GM12891 (cell line): ENCODE data around the gene IGFBPL1.

ENCODE experiments used
- POLR2A ChIP-seq: IDR thresholded peaks from 2 replicates; pipeline ENCODE4 v1.6.1; 2011; ENCODE audit warnings: low read depth, low read length, control low read depth
- POLR2AphosphoS5 ChIP-seq: IDR thresholded peaks from 2 replicates; pipeline ENCODE4 v1.6.1; 2011; ENCODE audit warnings: low read depth, low read length, control low read depth

GRCh38 chr9:38386319-38386895, 37.8 kb downstream of the IGFBPL1 start:
- TF ChIP-seq POLR2AphosphoS5: no peak
- TF ChIP-seq POLR2A: no peak
